Measurements from ENCODE around the gene ZFP91. TPM values are rescaled to one million over a fixed set of nuclear protein-coding genes. Genes with fewer than 3 reads are reported as not detected.

ZFP91 gene
- total RNA-seq, 1 donor from 2014 or later: 53.2 TPM

GRCh38 chr11:58629857-58630256 is 51.0 kb downstream of the ZFP91 start:
- peak; percentile 17 for DNase-seq

DNA sequence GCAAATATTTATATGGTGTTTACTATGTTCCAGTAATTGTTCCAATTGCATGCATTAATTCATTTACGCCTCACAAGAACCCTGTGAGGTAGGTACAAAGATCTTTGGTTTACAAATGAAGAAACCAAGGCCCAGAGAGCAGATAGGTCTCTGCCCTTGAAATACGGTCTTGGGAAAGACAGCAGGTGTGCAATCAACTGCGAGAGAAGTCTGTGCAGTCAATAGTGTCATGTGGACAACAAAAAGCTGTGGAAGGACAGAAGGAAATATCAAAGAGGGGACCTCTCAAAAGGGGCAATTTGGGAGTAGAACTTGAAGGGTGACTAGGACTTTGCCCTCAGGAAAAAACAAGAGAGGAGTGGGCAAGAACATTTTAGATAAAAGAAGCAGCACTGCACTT is 52.5 kb downstream of the ZFP91 start:
- no peak for DNase-seq

GRCh38 chr11:58632510-58632909 is 53.6 kb downstream of the ZFP91 start:
- DNase-seq: no peak

DNA sequence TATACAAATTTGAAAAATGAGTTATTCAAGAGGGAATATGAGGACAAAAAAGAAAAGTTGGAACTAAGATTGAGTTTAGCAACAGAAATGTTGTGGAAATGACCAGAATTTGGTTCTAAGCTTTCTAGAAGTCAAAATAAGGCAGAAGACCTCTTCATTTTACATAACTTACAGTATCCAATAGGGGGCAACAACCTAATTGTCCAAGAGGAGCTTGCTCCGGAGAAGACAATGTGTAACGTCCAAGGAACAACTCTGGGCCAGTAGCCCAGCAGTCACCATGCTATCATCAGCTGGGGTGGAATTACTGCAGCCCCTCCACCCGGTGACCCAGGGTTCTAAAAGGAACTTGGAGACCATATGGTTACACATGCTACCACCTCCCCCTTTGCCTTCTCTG is 57.7 kb downstream of the ZFP91 start:
- no peak for DNase-seq

GRCh38 chr11:58637371-58637770 is 58.5 kb downstream of the ZFP91 start:
- no peak for DNase-seq

DNA sequence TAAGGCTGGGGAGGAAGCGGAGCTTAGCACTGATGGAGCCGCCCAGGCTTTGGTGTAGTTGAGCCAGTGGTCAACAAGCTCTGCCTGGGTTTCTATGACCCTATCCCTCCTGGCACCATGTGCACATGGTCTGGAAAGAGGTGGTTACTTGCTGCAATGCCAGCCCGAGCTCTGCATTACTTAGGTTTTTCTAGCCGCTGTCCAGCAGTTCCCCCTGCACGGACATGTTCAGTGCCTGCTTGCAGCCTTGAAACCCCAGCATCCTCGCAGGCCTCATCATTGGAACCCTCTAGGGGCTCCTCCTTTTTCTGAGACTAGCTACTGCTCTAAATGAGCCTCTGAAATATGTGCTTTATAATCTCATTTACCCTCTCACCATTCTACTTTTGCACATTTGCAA is 60.2 kb downstream of the ZFP91 start:
- DNase-seq: no peak

GRCh38 chr11:58639669-58640068 is 60.8 kb downstream of the ZFP91 start:
- no peak for DNase-seq

DNA sequence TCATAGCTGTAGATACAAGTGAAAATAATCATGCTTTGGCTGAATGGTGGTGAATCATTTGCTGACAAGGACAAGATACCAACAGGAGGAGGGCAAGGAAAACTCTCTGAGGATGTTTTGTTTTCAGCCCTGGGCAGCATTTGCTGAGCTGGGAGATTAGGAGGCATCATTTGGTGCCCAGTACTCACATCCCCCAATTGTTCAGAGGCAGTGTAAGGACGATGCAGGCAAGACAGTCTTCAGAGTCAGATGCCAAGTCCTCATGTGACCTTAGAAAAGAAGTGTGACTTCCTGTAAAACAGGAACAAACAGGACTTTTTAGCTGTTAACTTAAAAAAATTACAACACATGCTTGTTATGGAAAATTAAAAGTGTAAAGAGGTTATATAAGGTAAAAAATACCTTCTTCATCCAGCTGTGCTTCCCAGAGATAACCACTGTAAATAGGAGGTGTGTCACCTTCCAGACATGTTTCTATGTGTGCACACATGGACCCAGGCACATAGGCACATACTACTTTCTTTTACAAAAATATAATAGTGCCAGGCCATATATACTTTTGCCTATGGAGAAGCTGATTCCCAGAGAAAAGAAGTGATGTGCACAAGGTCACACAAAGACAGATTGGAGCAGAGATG is 61.6 kb downstream of the ZFP91 start:
- DNase-seq: no peak

DNA sequence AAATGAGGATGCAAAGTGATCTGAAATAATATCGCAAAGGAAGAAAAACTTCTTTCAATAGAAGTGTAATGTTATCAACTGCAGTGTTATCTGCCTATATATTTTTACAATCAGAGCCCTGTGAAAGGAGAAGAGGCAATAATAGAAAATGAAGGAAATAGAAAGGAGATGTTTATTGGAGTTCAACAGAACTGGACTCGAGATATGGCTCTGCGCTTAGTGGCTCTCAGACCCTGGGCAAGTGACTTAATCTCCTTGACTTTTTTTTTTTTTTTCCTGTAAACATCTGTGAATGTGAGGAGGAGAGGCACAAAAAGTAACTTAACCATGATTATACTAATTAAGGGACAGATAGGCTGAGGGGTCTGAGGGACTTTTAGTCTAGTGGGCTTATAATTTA is 62.5 kb downstream of the ZFP91 start:
- DNase-seq: no peak

GRCh38 chr11:58641803-58642581 is 63.1 kb downstream of the ZFP91 start:
- DNase-seq: no peak

- no peak for DNase-seq
Observed at GRCh38 chr11:58645854-58646253, 67.0 kb downstream of the ZFP91 start.

- DNase-seq: no peak
Observed at GRCh38 chr11:58647141-58647699, 68.4 kb downstream of the ZFP91 start.

DNA sequence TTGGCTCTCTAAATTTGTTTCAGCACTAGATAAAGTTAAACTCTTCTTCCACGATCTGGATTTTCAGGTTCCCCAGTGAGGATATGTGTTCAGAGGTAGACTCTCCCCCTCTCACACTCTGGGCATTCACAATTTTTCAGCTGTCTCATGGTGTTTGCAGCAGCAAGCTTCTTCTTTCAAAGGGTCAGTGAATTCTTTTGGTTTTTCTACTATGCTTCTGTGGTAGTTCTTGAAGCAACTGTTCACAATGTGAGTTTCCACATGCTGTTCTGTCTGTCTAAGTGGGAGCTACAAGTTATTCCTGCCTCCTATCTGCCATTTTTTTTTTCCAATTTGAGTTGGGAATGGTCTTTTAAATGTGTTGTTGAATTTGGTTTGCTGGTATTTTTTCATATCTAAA is 69.0 kb downstream of the ZFP91 start:
- DNase-seq: no peak

DNA sequence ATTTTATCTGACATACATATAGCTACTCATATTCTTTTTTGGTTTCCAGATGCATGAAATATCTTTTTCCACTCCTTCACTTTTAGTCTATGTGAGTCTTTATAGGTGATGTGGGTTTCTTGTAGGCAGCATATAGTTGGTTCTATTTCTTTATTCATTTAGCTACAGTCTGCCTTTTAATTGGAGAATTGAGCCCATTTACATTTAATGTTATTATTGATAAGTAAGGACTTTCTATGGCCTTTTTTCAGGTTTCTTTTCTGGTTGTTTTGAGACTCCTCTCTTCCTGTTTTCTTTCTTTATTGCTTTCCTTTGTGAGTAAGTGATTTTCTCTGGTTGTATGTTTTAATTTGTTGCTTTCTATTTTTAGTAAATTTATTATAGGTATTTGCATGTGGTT is 70.8 kb downstream of the ZFP91 start:
- no peak for DNase-seq

- DNase-seq: no peak
Observed at GRCh38 chr11:58650496-58650895, 71.6 kb downstream of the ZFP91 start.

- DNase-seq: no peak
Observed at GRCh38 chr11:58652726-58653280, 73.9 kb downstream of the ZFP91 start.

DNA sequence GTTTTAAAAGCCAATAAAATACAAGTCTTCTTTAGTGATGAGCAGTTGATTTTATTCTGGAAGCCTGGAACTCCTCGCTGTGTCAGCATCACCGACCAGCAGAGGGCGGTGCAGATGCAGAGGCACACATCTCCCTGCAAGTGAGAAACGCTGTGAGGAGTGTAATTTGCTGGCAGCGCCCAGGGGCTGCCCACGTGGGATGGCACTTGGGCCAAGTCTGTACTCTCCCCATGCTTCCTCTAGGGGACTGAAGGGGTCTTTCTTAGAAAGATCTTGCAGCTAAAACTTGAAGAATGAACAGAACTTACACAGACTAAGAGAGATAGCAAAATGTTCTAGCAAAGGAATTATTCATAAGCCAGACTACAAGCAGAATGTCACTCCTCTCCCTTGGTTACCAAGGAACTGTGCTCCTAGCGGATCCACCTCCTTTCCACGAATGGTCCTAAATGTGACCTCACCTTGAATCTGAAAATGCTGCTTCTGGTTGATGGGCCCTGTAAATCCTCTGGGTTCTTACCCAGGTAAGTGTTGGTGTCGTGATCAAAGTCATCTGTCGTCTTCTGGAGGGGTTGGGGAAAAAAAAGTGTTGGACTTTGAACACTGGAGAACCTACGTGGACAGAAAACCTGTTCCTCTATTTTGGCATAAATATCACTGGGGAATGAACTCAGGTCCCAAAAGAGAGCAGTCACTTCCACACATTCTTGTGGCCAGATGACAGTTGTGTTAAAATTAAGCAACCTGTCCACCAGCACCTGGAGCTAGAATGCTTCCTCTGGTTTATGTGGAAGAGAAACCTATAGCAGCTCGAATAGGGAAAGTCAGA is 75.4 kb downstream of the ZFP91 start:
- DNase-seq: peak; percentile 82

GRCh38 chr11:58654908-58655296 is 76.0 kb downstream of the ZFP91 start:
- DNase-seq: no peak

- no peak for DNase-seq
Observed at GRCh38 chr11:58656348-58656747, 77.5 kb downstream of the ZFP91 start.

DNA sequence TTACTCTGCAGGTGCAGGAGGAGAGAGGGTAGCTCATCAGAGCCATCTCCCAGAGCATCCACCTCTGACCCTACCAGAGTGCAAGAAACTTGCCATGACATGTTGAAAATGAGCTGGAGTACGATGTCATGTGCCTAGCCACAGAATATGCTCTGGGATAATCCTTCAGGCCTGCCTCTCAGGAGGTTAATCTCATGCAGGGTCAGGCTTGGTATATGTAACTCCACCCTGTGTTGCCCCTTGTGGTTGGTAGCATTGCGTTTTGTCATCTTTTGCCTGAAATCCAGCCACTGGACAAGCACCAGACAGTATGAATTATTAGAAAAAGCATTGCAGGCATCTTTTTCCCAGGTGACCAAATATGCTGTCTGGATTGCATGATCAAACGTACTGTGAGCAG is 79.8 kb downstream of the ZFP91 start:
- DNase-seq: no peak

DNA sequence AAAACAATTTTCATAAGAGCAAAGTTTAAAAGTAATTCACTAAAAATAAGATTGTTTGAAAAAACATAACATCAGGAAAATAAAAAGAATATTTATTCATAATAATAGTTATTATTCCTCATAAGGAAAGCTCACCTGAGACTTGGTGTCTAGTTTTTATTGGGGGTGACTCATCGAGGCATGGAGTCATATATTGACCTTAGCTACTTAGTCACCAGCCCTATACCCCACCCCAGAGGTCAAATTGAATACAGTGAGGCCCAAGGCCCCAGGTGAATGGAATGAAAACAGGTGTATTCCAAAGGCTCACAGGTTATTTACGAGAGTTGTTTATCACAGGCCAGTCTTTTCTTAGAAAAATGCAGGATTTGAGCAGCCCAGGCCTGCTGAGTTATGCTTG is 80.5 kb downstream of the ZFP91 start:
- no peak for DNase-seq

GRCh38 chr11:58659910-58660570 is 81.2 kb downstream of the ZFP91 start:
- no peak for DNase-seq

Measured in tongue (tissue), 2 donors.